ENCODE results near the gene IRF9.

The IRF9 gene

GRCh38 chr14:24149302-24149969 lies 11.6 kb upstream of the IRF9 start:
- no peak for DNase-seq

- no peak for DNase-seq
Measured at GRCh38 chr14:24150061-24150460, 11.0 kb upstream of the IRF9 start.

GRCh38 chr14:24150567-24150966 lies 10.5 kb upstream of the IRF9 start:
- DNase-seq, result no peak

GRCh38 chr14:24150993-24151392 lies 10.1 kb upstream of the IRF9 start:
- no peak for DNase-seq

- DNase-seq, result no peak
Measured at GRCh38 chr14:24151404-24152080, 9.5 kb upstream of the IRF9 start.

GRCh38 chr14:24155100-24155499 lies 6.0 kb upstream of the IRF9 start:
- DNase-seq, result no peak

GRCh38 chr14:24156840-24157239 lies 4.2 kb upstream of the IRF9 start:
- no peak for DNase-seq

- no peak for DNase-seq
Measured at GRCh38 chr14:24157331-24157730, 3.7 kb upstream of the IRF9 start.

- DNase-seq, result no peak
Measured at GRCh38 chr14:24159777-24160498, 1.1 kb upstream of the IRF9 start.

GRCh38 chr14:24160499-24160849 lies 591 bp upstream of the IRF9 start:
- DNase-seq, result no peak

- DNase-seq, result no peak
Measured at GRCh38 chr14:24162093-24162492, 1.0 kb downstream of the IRF9 start.

- DNase-seq, result no peak
Measured at GRCh38 chr14:24164518-24164991, 3.5 kb downstream of the IRF9 start.

- DNase-seq, result no peak
Measured at GRCh38 chr14:24165785-24166184, 4.7 kb downstream of the IRF9 start.

GRCh38 chr14:24167469-24168114 lies 6.5 kb downstream of the IRF9 start:
- DNase-seq, result no peak

GRCh38 chr14:24171422-24172260 lies 10.6 kb downstream of the IRF9 start, which contains the start of gene REC8:
REC8 (plus strand) TSS chr14:24172080; CDS start chr14:24172553, 473 bp downstream.
- no peak for DNase-seq

- DNase-seq, result no peak
Measured at GRCh38 chr14:24172261-24172860, 11.3 kb downstream of the IRF9 start.

GRCh38 chr14:24172871-24173281 lies 11.8 kb downstream of the IRF9 start:
- DNase-seq, result no peak

- no peak for DNase-seq
Measured at GRCh38 chr14:24176599-24176998, 15.5 kb downstream of the IRF9 start.

GRCh38 chr14:24177041-24177825 lies 16.2 kb downstream of the IRF9 start:
- DNase-seq, result no peak

GRCh38 chr14:24177891-24178290 lies 16.8 kb downstream of the IRF9 start:
- no peak for DNase-seq
